ENCODE data around the gene SLC9A9. TPM values are rescaled to one million over a fixed set of nuclear protein-coding genes. Genes with fewer than 3 reads are reported as not detected.

Gene SLC9A9
- total and polyA plus RNA-seq, 2 of the 8 experiments (the other 6 are each of a cell fraction or from before 2014, with no cell fraction given): 0.48 to 1.1 TPM

DNA sequence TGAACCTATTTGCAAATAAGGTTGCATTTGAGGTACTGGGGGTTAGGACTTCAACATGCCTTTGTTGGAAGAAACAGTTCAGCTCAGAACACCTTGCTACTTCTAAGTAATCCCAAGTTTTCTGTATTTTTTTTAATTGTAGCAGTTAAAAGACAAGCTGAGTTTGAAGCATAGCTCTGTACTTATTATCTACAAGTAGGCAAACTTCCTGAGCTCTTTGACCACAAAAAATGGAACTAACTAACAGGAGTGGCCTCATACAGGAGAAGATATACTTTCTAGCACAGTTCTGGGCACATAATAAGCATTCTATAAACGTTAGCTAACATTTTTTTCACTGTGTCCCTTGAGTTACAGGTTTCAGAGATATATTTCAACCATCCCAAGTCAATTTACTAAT is 569.5 kb downstream of the SLC9A9 start (continued):
- no peak for TF ChIP-seq SUZ12 (IDR thresholded peaks at IDR 0.05; ENCODE audit: low read length)
- TF ChIP-seq RXRA (IDR thresholded peaks at IDR 0.05; ENCODE audit: insufficient read depth, low read depth, low read length): no peak
- TF ChIP-seq SRF (IDR thresholded peaks at IDR 0.05; ENCODE audit: low read depth, low read length): no peak
- TF ChIP-seq SP1 (IDR thresholded peaks at IDR 0.05; ENCODE audit: low read depth, low read length): no peak
- TF ChIP-seq SAP30 (IDR thresholded peaks at IDR 0.05; ENCODE audit: insufficient read depth, insufficient replicate concordance, low read length): no peak
